GM18951 (cell line): Measurements from ENCODE around the gene LPO.

Source experiments
- POLR2A ChIP-seq: IDR thresholded peaks from 4 replicates; pipeline ENCODE4 v1.6.1; 2011; ENCODE audit warnings: mild to moderate bottlenecking; ENCODE audit not compliant: insufficient read length, insufficient read depth; ENCODE audit errors: extremely low read depth
- in situ Hi-C: fragments of 300-500 bp; cut with MboI; formaldehyde crosslinking; loops from one replicate; pipeline ENCODE4 v1.12.0; 2022; ENCODE audit warnings: low sequenced_read_pairs, mixed read lengths, inconsistent platforms; ENCODE audit not compliant: unreplicated experiment

Gene LPO

DNA sequence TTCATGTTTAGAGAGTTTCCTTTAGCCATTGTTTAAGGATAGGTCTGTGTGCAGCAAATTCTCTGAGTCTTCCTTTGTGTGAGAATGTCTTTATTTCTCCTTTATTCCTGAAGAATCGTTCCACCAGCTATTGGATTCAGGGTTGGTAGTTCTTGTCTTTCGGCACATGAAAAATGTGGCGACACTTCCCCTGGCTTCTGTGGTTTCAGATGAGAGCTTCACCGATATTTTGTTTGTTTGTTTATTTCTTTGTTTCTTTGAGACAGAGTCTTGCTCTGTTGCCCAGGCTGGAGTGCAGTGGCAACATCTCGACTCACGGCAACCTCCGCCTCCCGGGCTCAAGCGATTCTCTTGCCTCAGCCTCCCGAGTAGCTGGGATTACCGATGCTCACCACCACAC is 23.8 kb downstream of the LPO start:
- TF ChIP-seq POLR2A, result no peak
- in situ Hi-C loops, result no loop called here

DNA sequence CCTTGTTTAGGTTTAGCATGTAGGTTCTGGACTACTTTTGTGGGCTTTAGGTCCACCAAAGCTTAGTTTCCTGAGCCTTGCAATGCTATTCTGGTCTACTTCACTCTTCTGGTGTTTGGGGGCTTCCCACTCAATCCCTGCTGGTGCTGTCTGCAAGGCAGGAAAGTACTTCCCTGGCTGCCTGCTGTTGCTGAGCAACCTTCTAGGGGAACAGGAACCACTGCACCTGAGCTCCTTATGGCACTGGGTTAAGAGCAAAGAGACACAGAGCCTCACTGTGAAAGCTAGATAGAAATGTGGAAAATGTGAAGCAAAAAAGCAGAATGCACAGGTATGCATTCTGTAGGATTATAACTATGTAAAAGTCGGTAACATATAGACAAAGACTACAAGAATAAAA is 25.4 kb downstream of the LPO start:
- in situ Hi-C loops, result no loop called here
- TF ChIP-seq POLR2A, result no peak

DNA sequence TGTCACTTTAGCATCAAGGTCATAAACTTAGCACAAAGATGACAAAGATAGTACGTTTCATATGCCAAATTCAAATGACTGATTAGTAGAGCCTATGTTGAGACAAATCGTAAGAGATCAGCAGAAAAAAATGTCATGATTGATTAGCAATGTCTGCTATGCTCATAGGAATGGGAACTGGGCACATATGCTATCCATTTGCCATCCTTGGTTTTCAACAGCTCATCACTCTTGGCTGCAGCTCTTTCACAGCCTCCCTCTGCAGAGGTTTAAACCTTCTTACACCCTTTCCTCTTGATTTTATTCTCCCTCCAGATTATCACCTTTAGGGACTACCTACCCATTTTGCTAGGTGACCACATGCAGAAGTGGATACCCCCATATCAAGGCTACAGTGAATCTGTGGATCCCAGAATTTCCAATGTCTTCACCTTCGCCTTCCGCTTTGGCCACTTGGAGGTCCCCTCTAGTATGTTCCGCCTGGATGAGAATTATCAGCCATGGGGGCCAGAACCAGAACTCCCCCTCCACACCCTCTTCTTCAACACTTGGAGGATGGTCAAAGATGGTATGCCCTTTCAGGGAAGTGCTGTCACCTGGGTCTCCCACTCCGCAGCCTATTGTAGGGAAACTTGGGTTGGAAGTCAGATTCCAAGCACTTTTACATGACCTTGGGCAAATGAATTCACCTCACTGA is 26.2 kb downstream of the LPO start:
- no peak for TF ChIP-seq POLR2A
- in situ Hi-C loops, result no loop called here

DNA sequence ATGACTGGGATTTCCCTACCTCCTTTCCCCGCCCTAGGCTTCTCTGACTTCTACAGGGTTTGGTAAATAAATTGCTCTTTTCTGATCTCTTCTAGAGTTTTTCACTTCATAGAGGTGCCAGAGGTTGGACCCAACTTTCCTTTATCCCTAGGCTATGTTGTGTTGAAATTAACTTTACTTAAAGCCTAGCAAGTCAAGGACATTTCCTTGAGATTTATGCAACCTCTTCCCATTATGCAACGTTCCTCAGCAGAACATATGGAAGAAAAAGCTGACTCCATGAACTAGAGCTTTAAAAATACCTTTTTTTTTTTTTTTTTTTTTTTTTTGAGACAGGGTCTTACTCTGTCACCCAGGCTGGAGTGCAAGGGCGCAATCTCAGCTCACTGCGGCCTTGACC is 26.9 kb downstream of the LPO start:
- in situ Hi-C loops, result no loop called here
- TF ChIP-seq POLR2A, result no peak

DNA sequence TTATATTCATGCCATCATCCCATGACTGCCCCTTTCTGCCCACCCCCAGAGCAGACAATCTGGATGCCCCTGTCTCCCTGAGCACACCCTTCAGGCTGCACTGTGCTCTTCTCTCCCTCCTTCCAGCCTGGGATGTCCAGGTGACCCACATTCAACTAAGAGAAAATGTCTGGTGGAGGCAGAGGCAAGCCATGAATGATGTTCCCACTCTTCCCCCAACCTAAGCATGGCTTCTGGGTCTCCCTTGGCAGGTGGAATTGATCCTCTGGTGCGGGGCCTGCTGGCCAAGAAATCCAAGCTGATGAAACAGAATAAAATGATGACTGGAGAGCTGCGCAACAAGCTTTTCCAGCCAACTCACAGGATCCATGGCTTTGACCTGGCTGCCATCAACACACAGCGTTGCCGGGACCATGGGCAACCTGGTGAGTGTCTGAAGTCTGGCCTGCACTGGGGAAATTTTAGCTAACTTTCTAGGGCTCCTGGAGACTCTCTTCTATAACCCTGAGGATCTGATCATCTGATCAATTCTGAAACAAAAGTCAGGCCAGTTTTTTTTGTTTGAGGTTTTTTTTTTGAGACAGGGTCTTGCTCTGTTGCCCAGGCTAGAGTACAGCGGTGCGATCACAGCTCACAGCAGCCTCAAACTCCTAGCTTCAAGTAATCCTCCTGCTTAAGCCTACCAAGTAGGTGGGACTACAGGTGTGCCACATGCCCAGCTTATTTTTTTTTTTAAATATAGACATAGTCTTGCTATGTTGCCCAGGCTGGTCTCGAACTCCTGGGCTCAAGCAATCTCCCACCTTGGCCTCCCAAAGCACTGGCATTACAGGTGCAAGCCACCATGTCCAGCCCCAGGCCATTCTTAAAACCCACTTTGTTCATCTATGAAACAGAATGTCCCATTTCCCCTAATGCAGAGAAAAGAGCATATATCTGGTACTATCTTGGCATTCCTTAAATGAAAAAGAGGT is 27.8 kb downstream of the LPO start:
- TF ChIP-seq POLR2A, result no peak
- in situ Hi-C loops, result no loop called here

DNA sequence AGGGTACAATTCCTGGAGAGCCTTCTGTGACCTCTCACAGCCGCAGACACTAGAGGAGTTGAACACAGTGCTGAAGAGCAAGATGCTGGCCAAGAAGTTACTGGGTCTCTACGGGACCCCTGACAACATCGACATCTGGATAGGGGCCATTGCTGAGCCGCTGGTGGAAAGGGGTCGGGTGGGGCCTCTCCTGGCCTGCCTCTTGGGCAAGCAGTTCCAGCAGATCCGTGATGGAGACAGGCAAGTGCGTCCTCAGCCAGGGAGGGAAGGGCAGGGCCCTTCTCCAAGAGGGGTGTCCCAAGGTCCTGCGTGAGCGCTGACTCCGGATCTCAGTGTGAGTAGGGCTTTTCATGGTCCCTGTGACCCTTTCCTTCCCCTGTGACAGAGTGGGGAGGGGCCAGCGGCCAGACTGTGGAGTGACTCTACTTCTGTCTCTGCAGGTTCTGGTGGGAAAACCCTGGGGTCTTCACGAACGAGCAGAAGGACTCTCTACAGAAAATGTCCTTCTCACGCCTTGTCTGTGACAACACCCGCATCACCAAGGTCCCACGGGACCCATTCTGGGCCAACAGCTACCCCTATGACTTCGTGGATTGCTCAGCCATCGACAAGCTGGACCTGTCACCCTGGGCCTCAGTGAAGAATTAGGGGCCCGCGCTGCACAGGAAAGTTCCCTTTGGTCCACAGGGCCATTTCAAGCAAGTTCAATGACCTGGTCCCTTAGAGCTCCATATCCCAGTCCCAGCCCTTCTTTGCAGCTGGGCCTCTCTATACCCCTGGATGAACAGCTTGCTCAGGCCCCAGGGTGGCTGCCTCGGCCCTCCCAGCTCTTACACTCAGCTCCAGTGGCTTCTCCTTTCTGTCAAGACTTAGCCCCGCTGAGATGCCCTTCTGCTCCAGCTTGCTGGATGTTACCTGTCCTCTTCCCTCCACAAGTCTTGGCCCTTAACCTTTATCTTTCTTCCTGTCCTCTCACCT is 29.3 kb downstream of the LPO start:
- no peak for TF ChIP-seq POLR2A
- in situ Hi-C loops, result no loop called here

DNA sequence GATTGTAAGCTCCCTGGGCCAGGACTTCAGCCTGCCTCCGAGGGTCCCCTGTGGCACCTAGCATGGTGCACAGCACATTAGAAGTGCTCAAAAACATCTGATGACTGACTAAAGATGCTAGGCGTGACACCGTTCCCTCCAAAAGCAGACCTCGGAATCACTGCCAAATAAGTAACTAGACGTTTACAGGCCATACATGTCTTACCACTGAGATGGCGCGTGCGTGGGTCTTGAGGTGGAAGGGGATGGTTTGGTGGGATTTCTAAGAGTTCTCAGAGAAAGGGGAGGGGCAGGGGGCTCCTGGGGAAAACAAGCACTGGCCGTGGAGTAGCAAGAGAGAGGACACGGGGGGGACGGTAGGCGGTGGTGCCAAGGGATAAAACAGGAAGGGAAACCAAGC is 29.9 kb downstream of the LPO start:
- in situ Hi-C loops, result no loop called here
- no peak for TF ChIP-seq POLR2A

DNA sequence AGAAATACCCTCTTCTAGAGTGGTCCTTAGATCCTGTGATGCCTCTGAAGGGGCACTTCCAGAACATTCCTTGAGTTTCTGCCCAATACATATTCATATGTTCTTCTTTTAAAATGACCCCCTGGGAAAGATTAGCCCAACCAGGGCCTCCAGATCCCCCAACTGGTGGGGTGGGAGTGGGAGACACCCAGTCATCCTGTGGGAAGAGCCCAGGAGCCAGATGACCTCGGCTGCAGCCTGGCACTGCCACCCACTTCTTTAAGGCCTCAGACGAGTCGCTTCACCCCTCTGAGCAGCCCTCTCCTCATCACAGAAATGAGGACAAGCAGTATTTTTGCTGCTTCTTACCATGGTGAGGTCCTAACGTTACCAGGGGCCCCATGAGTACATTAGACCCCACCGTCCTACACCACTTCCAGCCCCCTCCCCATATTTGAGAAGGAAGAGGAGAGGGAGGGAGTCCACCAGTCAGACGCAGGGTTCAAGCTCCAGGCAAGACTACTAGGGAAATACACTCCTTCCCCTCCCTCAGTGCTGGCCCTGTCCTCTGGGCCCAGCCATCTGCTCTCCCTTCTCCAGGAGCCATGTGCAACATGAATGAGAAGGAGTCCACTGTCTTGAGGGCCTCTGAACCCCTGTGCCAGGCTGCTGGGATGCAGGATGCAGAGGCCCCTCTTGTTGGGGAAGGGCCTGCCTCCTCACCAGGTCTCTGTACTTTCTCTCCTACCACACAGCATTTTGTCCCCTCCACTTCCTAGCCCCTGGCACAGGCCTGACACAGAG is 30.6 kb downstream of the LPO start:
- in situ Hi-C loops, result no loop called here
- TF ChIP-seq POLR2A, result no peak

DNA sequence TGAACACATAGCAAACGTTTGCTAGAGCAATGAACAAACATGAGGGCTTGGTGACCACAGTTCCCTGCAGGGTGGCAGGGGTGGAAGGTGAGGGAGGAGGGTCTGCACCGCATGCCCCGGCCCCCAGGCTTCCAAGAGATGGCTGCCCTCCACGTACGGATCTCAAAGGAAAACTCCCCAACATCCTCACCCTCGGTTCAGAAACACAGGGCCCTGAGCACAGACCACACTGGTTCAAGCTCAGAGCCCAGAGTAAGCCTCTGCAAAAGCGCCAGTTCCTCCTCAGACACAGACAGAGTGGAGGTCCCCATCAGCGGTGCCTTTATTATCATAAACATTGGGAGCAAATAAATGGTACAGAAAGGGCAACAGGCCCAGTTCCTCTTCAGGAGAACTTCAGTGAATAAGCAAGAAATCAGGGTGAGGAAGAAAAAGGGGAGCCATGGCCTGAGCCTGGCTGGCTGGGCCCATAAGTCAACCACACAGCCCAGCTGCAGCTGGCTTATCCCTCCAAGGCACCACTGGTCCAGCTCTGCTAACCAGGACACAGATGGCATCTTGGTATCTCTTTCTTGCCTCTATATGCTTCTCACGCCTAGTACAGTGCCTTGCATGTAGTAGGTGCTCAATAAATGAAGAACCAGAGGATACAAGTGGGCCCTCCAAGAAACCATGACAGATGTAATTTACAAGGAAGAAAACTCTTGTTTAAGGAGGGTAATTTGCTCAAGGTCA is 31.3 kb downstream of the LPO start:
- no peak for TF ChIP-seq POLR2A
- in situ Hi-C loops, result no loop called here

DNA sequence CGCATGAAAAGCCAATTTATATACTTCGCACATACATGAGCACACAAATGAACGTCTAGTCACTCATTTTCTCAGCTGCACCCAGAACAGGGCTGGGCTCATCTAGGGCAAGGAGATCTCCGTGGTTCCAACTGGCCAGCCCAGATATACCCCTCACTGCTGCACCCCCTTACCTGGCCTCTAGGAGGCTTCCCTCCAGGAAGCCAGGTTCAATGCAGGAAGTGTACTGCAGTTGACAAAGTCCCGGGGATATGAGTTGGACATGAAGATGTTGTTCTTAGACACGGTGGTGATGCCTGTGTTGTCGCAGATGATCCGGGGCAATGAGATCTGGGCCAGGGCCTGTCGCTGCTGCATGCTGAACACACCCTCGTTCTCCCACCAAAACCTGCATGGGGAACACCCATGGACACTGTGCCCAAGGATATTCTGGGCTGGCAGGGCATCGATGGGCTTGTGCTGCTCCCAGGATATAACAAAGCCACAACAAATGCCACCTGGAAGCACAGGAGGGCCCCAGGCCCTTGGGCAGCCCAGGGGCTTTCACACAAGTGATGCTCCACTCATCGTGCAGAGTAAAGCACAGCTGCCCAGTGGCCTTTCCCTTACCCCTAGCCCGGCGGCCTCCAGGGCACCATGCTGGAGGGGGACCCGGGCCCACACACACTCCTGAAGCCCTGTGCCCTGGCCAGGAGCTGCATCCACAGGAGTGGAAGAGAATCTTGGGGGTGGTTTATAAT is 32.3 kb downstream of the LPO start:
- TF ChIP-seq POLR2A, result no peak
- in situ Hi-C loops, result no loop called here
